ENCODE results near the gene ZNF407.

The ZNF407 gene

GRCh38 chr18:74722237-74722636 is 124.6 kb downstream of the ZNF407 start:
- TF ChIP-seq ELF4 (IDR thresholded peaks at IDR 0.05), result no peak
- no peak for TF ChIP-seq SUZ12 (IDR thresholded peaks at IDR 0.05)
- ChIA-PET CTCF (no interaction called here), POLR2A (no interaction called here)
- DNase-seq (ENCODE audit: extremely low spot score), result no peak

- no peak for DNase-seq (ENCODE audit: extremely low spot score)
- TF ChIP-seq FOXA1 (IDR thresholded peaks at IDR 0.05) (no peak), SUZ12 (IDR thresholded peaks at IDR 0.05) (no peak), ARNT (IDR thresholded peaks at IDR 0.05) (no peak)
- ChIA-PET CTCF (no interaction called here), POLR2A (interaction anchor here (0.7 kb wide), 1 partner anchor 146 kb away, joined by 3 read pairs; no protein-coding TSS in a partner anchor)
Measured at GRCh38 chr18:74724186-74724585, 126.5 kb downstream of the ZNF407 start.

GRCh38 chr18:74725690-74726089 is 128.0 kb downstream of the ZNF407 start:
- ChIA-PET CTCF (no interaction called here), POLR2A (no interaction called here)
- DNase-seq (ENCODE audit: extremely low spot score), result no peak
- no peak for TF ChIP-seq CTBP1 (IDR thresholded peaks at IDR 0.05; ENCODE audit: borderline replicate concordance)
- TF ChIP-seq L3MBTL2 (conservative IDR thresholded peaks at IDR 0.05), result no peak
- TF ChIP-seq LEF1 (IDR thresholded peaks at IDR 0.05; ENCODE audit: borderline replicate concordance), result no peak
- no peak for TF ChIP-seq SP1 (IDR thresholded peaks at IDR 0.05)
- no peak for TF ChIP-seq FOXK2 (IDR thresholded peaks at IDR 0.05)
- TF ChIP-seq ELF4 (IDR thresholded peaks at IDR 0.05), result no peak
- TF ChIP-seq FOXM1 (IDR thresholded peaks at IDR 0.05; ENCODE audit: borderline replicate concordance), result no peak
- no peak for TF ChIP-seq SUZ12 (IDR thresholded peaks at IDR 0.05)
- no peak for TF ChIP-seq TARDBP (IDR thresholded peaks at IDR 0.05)
- no peak for TF ChIP-seq HDGF (IDR thresholded peaks at IDR 0.05; ENCODE audit: borderline replicate concordance)
- TF ChIP-seq FOXA1 (IDR thresholded peaks at IDR 0.05), result no peak
- no peak for TF ChIP-seq ARNT (IDR thresholded peaks at IDR 0.05)
- TF ChIP-seq ZNF384 (IDR thresholded peaks at IDR 0.05), result no peak
- TF ChIP-seq NFRKB (IDR thresholded peaks at IDR 0.05), result no peak
- no peak for TF ChIP-seq PKNOX1 (IDR thresholded peaks at IDR 0.05)
- TF ChIP-seq BHLHE40 (IDR thresholded peaks at IDR 0.05; ENCODE audit: borderline replicate concordance), result no peak

- CTCF ChIA-PET, result no interaction called here
- no peak for DNase-seq (ENCODE audit: extremely low spot score)
- TF ChIP-seq FOXK2 (IDR thresholded peaks at IDR 0.05) (no peak), LEF1 (IDR thresholded peaks at IDR 0.05; ENCODE audit: borderline replicate concordance) (no peak), BHLHE40 (IDR thresholded peaks at IDR 0.05; ENCODE audit: borderline replicate concordance) (no peak), SP1 (IDR thresholded peaks at IDR 0.05) (no peak), ZNF384 (IDR thresholded peaks at IDR 0.05) (no peak), HDGF (IDR thresholded peaks at IDR 0.05; ENCODE audit: borderline replicate concordance) (no peak), NFRKB (IDR thresholded peaks at IDR 0.05) (no peak), ELF4 (IDR thresholded peaks at IDR 0.05) (no peak), FOXA1 (IDR thresholded peaks at IDR 0.05) (no peak), ARNT (IDR thresholded peaks at IDR 0.05) (no peak), CTBP1 (IDR thresholded peaks at IDR 0.05; ENCODE audit: borderline replicate concordance) (no peak), FOXM1 (IDR thresholded peaks at IDR 0.05; ENCODE audit: borderline replicate concordance) (no peak), PKNOX1 (IDR thresholded peaks at IDR 0.05) (no peak), SUZ12 (IDR thresholded peaks at IDR 0.05) (no peak), L3MBTL2 (conservative IDR thresholded peaks at IDR 0.05) (no peak), TARDBP (IDR thresholded peaks at IDR 0.05) (no peak)
- POLR2A ChIA-PET, result no interaction called here
Measured at GRCh38 chr18:74728586-74728985, 130.9 kb downstream of the ZNF407 start.

GRCh38 chr18:74731097-74731496 is 133.4 kb downstream of the ZNF407 start:
- ChIA-PET POLR2A (no interaction called here), CTCF (no interaction called here)
- DNase-seq (ENCODE audit: extremely low spot score), result no peak
- TF ChIP-seq HDGF (IDR thresholded peaks at IDR 0.05; ENCODE audit: borderline replicate concordance) (no peak), LEF1 (IDR thresholded peaks at IDR 0.05; ENCODE audit: borderline replicate concordance) (no peak), PKNOX1 (IDR thresholded peaks at IDR 0.05) (no peak), FOXA1 (IDR thresholded peaks at IDR 0.05) (no peak), FOXK2 (IDR thresholded peaks at IDR 0.05) (no peak), TARDBP (IDR thresholded peaks at IDR 0.05) (no peak), L3MBTL2 (conservative IDR thresholded peaks at IDR 0.05) (no peak), ELF4 (IDR thresholded peaks at IDR 0.05) (no peak)

- ChIA-PET CTCF (no interaction called here), POLR2A (no interaction called here)
- TF ChIP-seq FOXM1 (IDR thresholded peaks at IDR 0.05; ENCODE audit: borderline replicate concordance) (no peak), HDGF (IDR thresholded peaks at IDR 0.05; ENCODE audit: borderline replicate concordance) (no peak), LEF1 (IDR thresholded peaks at IDR 0.05; ENCODE audit: borderline replicate concordance) (no peak), ZNF384 (IDR thresholded peaks at IDR 0.05) (no peak), NFRKB (IDR thresholded peaks at IDR 0.05) (no peak), SUZ12 (IDR thresholded peaks at IDR 0.05) (no peak), FOXA1 (IDR thresholded peaks at IDR 0.05) (no peak), BHLHE40 (IDR thresholded peaks at IDR 0.05; ENCODE audit: borderline replicate concordance) (no peak), ARNT (IDR thresholded peaks at IDR 0.05) (no peak), FOXK2 (IDR thresholded peaks at IDR 0.05) (no peak), SP1 (IDR thresholded peaks at IDR 0.05) (no peak), ELF4 (IDR thresholded peaks at IDR 0.05) (no peak), CTBP1 (IDR thresholded peaks at IDR 0.05; ENCODE audit: borderline replicate concordance) (no peak)
- no peak for DNase-seq (ENCODE audit: extremely low spot score)
Measured at GRCh38 chr18:74732380-74732779, 134.7 kb downstream of the ZNF407 start.

GRCh38 chr18:74733598-74733997 is 135.9 kb downstream of the ZNF407 start:
- DNase-seq (ENCODE audit: extremely low spot score), result no peak
- POLR2A ChIA-PET, result no interaction called here
- TF ChIP-seq TARDBP (IDR thresholded peaks at IDR 0.05) (no peak), ARNT (IDR thresholded peaks at IDR 0.05) (no peak), L3MBTL2 (conservative IDR thresholded peaks at IDR 0.05) (no peak), FOXK2 (IDR thresholded peaks at IDR 0.05) (no peak), ELF4 (IDR thresholded peaks at IDR 0.05) (no peak), ZNF384 (IDR thresholded peaks at IDR 0.05) (no peak), FOXM1 (IDR thresholded peaks at IDR 0.05; ENCODE audit: borderline replicate concordance) (no peak), HDGF (IDR thresholded peaks at IDR 0.05; ENCODE audit: borderline replicate concordance) (no peak), SUZ12 (IDR thresholded peaks at IDR 0.05) (no peak), BHLHE40 (IDR thresholded peaks at IDR 0.05; ENCODE audit: borderline replicate concordance) (no peak), NFRKB (IDR thresholded peaks at IDR 0.05) (no peak), SP1 (IDR thresholded peaks at IDR 0.05) (no peak), CTBP1 (IDR thresholded peaks at IDR 0.05; ENCODE audit: borderline replicate concordance) (no peak), LEF1 (IDR thresholded peaks at IDR 0.05; ENCODE audit: borderline replicate concordance) (no peak), FOXA1 (IDR thresholded peaks at IDR 0.05) (no peak), PKNOX1 (IDR thresholded peaks at IDR 0.05) (no peak)
- CTCF ChIA-PET, result no interaction called here
